GM19238 (cell line): ENCODE results near the gene RALGAPA1.
"Not testable (repeated sequence)": the region's sequence is repeated elsewhere in the genome, so short reads cannot be mapped to it uniquely, and the experiment has no call there.

Experiments used
- DNase-seq: peaks from one replicate; pipeline ENCODE4 v3.0.0; 2011; ENCODE audit warnings: low spot score; ENCODE audit not compliant: insufficient read length

Gene RALGAPA1

GRCh38 chr14:35766036-35766699 lies 42.9 kb downstream of the RALGAPA1 start:
- no peak for DNase-seq

GRCh38 chr14:35761922-35762321 lies 47.2 kb downstream of the RALGAPA1 start:
- no peak for DNase-seq

GRCh38 chr14:35760143-35760542 lies 49.0 kb downstream of the RALGAPA1 start:
- no peak for DNase-seq

GRCh38 chr14:35758523-35759129 lies 50.5 kb downstream of the RALGAPA1 start:
- DNase-seq = no peak

GRCh38 chr14:35754671-35755070 lies 54.4 kb downstream of the RALGAPA1 start:
- no peak for DNase-seq

GRCh38 chr14:35752380-35752779 lies 56.7 kb downstream of the RALGAPA1 start:
- DNase-seq = no peak

GRCh38 chr14:35750202-35750904 lies 58.7 kb downstream of the RALGAPA1 start:
- DNase-seq = no peak

- DNase-seq = no peak
Measured at GRCh38 chr14:35747379-35747778, 61.7 kb downstream of the RALGAPA1 start.

- DNase-seq = no peak
Measured at GRCh38 chr14:35742442-35742841, 66.7 kb downstream of the RALGAPA1 start.

GRCh38 chr14:35742032-35742371 lies 67.1 kb downstream of the RALGAPA1 start:
- DNase-seq = no peak

- DNase-seq = no peak
Measured at GRCh38 chr14:35741345-35742031, 67.6 kb downstream of the RALGAPA1 start.

GRCh38 chr14:35740215-35740614 lies 68.9 kb downstream of the RALGAPA1 start:
- DNase-seq = no peak

GRCh38 chr14:35735163-35735562 lies 73.9 kb downstream of the RALGAPA1 start:
- not testable (repeated sequence) for DNase-seq

- DNase-seq = not testable (repeated sequence)
Measured at GRCh38 chr14:35733510-35733909, 75.6 kb downstream of the RALGAPA1 start.

GRCh38 chr14:35730871-35731270 lies 78.2 kb downstream of the RALGAPA1 start:
- no peak for DNase-seq

- DNase-seq = no peak
Measured at GRCh38 chr14:35727764-35728163, 81.3 kb downstream of the RALGAPA1 start.

- DNase-seq = no peak
Measured at GRCh38 chr14:35725930-35726329, 83.2 kb downstream of the RALGAPA1 start.

GRCh38 chr14:35715079-35715478 lies 94.0 kb downstream of the RALGAPA1 start:
- no peak for DNase-seq

- no peak for DNase-seq
Measured at GRCh38 chr14:35712466-35712865, 96.6 kb downstream of the RALGAPA1 start.

- no peak for DNase-seq
Measured at GRCh38 chr14:35708062-35708461, 101.0 kb downstream of the RALGAPA1 start.

GRCh38 chr14:35705636-35706035 lies 103.5 kb downstream of the RALGAPA1 start:
- no peak for DNase-seq
